CD14-positive monocyte (primary cell): Measurements from ENCODE around the gene ARHGAP20. TPM values are rescaled to one million over a fixed set of nuclear protein-coding genes. Genes with fewer than 3 reads are reported as not detected.

Experiments used
- DNase-seq, 3 donors: peaks; one replicate each; pipeline ENCODE4 v3.0.0-alpha.2; 2011 to 2022
- H2AFZ ChIP-seq: 2 replicates; pipeline ENCODE4 v1.6.0; 2012; ENCODE audit warnings: mild to moderate bottlenecking, low read depth, low read length, inconsistent platforms; ENCODE audit not compliant: insufficient read depth, poor library complexity, severe bottlenecking
- H3K27ac ChIP-seq, 2 donors: 1 replicate in 1 of 2; 2 replicates in 1 of 2; pipeline ENCODE4 v1.5.1; 2012 to 2013; ENCODE audit warnings: low read length in 2 of 2, control low read depth in 1 of 2, inconsistent platforms in 1 of 2, low read depth in 1 of 2, mild to moderate bottlenecking in 1 of 2
- H3K27me3 ChIP-seq, 2 donors: one replicate each; pipeline versions ENCODE4 v1.6.0 to v1.6.1; 2011 to 2013; ENCODE audit warnings: low read length in 2 of 2; ENCODE audit not compliant: control insufficient read depth in 2 of 2, insufficient read depth in 2 of 2
- H3K36me3 ChIP-seq, 2 donors: replicated peaks in 1 of 2; 1 replicate in 1 of 2; 2 replicates in 1 of 2; pipeline versions ENCODE4 v1.5.1 to v1.6.1; 2012 to 2013; ENCODE audit warnings: low read length in 2 of 2, control low read depth in 1 of 2, inconsistent platforms in 1 of 2, mild to moderate bottlenecking in 1 of 2; ENCODE audit not compliant: insufficient read depth in 2 of 2, control insufficient read depth in 1 of 2
- H3K4me1 ChIP-seq, 2 donors: 1 replicate in 1 of 2; 2 replicates in 1 of 2; pipeline versions ENCODE4 v1.5.1 to v1.6.1; 2012 to 2013; ENCODE audit warnings: low read length in 2 of 2, control low read depth in 1 of 2, inconsistent platforms in 1 of 2, mild to moderate bottlenecking in 1 of 2, moderate library complexity in 1 of 2; ENCODE audit not compliant: insufficient read depth in 2 of 2, control insufficient read depth in 1 of 2
- H3K4me2 ChIP-seq: replicated peaks from 2 replicates; pipeline ENCODE3; 2012; ENCODE audit warnings: low read length, moderate library complexity, mild to moderate bottlenecking; ENCODE audit not compliant: poor library complexity, severe bottlenecking; ENCODE audit errors: extremely low read depth
- H3K4me3 ChIP-seq, 3 experiments: fragments of 200-600 bp in 1 of 3; sonication (generic) in 1 of 3; replicated peaks in 1 of 3; 1 replicate in 2 of 3; 2 replicates in 1 of 3; pipeline ENCODE4 v1.5.1; 2011 to 2013; ENCODE audit warnings: low read length in 3 of 3, mild to moderate bottlenecking in 3 of 3, control low read depth in 2 of 3, low read depth in 2 of 3, inconsistent platforms in 1 of 3, moderate library complexity in 1 of 3
- H3K79me2 ChIP-seq: 2 replicates; pipeline ENCODE4 v1.6.0; 2012; ENCODE audit warnings: mild to moderate bottlenecking, control low read depth, inconsistent platforms, low read length, moderate library complexity; ENCODE audit not compliant: insufficient read depth
- H3K9ac ChIP-seq: 2 replicates; pipeline ENCODE4 v1.6.0; 2017; ENCODE audit warnings: low read length, mild to moderate bottlenecking; ENCODE audit not compliant: insufficient read depth, poor library complexity, severe bottlenecking
- H3K9me3 ChIP-seq, 2 donors: replicated peaks in 1 of 2; 1 replicate in 1 of 2; 2 replicates in 1 of 2; pipeline versions ENCODE4 v1.5.1 to v1.6.1; 2012 to 2013; ENCODE audit warnings: low read length in 2 of 2, control low read depth in 1 of 2; ENCODE audit not compliant: control insufficient read depth in 1 of 2, insufficient read depth in 1 of 2
- H4K20me1 ChIP-seq: 2 replicates; pipeline ENCODE4 v1.6.0; 2012; ENCODE audit warnings: mild to moderate bottlenecking, low read length, control low read depth, moderate library complexity; ENCODE audit not compliant: insufficient read depth
- H3K27ac Mint-ChIP-seq, 7 donors: one replicate each; pipeline ENCODE4 v1.8.0; 2020; ENCODE audit warnings: mild to moderate bottlenecking in 7 of 7, mixed read lengths in 7 of 7, moderate library complexity in 6 of 7, inconsistent platforms in 2 of 7
- H3K27me3 Mint-ChIP-seq, 3 donors: one replicate each; pipeline ENCODE4 v1.8.0; 2021 to 2022; ENCODE audit warnings: low read depth in 3 of 3, mild to moderate bottlenecking in 3 of 3, mixed read lengths in 3 of 3, moderate library complexity in 3 of 3, inconsistent platforms in 1 of 3
- H3K36me3 Mint-ChIP-seq, 2 donors: one replicate each; pipeline ENCODE4 v1.8.0; 2020; ENCODE audit warnings: mixed read lengths in 2 of 2, inconsistent platforms in 1 of 2, mild to moderate bottlenecking in 1 of 2
- H3K4me1 Mint-ChIP-seq: one replicate; pipeline ENCODE4 v1.8.0; 2020; ENCODE audit warnings: mild to moderate bottlenecking, mixed read lengths
- H3K4me3 Mint-ChIP-seq, 2 donors: one replicate each; pipeline ENCODE4 v1.8.0; 2020; ENCODE audit warnings: mild to moderate bottlenecking in 2 of 2, mixed read lengths in 2 of 2, moderate library complexity in 1 of 2
- H3K9me3 Mint-ChIP-seq, 7 donors: one replicate each; pipeline ENCODE4 v1.8.0; 2020 to 2022; ENCODE audit warnings: mixed read lengths in 7 of 7, mild to moderate bottlenecking in 6 of 7, moderate library complexity in 6 of 7, inconsistent platforms in 2 of 7
- WGBS: methylation state at CpG from one replicate; pipeline ENCODE4 v1.1.5; 2013; ENCODE audit warnings: missing lambda C conversion rate; ENCODE audit not compliant: insufficient coverage; 5-methylcytosine and 5-hydroxymethylcytosine counted together
- intact Hi-C, 2 donors: fragments of 100-400 bp; cut with micrococcal nuclease; formaldehyde crosslinking; loops; one replicate each; pipeline versions ENCODE4 v1.15.0 to v1.15.1; 2023
- polyA plus RNA-seq, 3 donors: library from polyadenylated mRNA; depleted of rRNA in 1 of 3; unstranded in 2 of 3; stranded (reverse) in 1 of 3; fragments of 300-500 nt in 2 of 3; fragments of >200 nt in 1 of 3; fragmentation: Illumina TruSeq in 2 of 3; gene quantifications; 1 replicate in 2 of 3; 2 replicates in 1 of 3; pipeline ENCODE4 v1.2.3, GENCODE V29; 2012 to 2021
- TF ChIP-seq, protein P1 (sequence below): fragments of 200-600 bp; IDR thresholded peaks from one replicate; pipeline ENCODE4 v1.8.0; 2022; ENCODE audit warnings: antibody characterized with exemption, mild to moderate bottlenecking

ARHGAP20 gene
- polyA plus RNA-seq, 3 donors = 0.04 TPM; not detected in 2

GRCh38 chr11:110704210-110704864, 7.9 kb downstream of the ARHGAP20 start:
- H3K9me3 Mint-ChIP-seq = peaks cover 0 to 3% (median 2%) of the 10 kb centered on the region in 7 donors
- H4K20me1 ChIP-seq = no peaks in the 10 kb centered on the region
- no peak overlapping the region for H3K4me3 Mint-ChIP-seq
- H3K36me3 Mint-ChIP-seq = peaks cover 0 to under 1% of the 10 kb centered on the region in 2 donors
- 92% methylated on average over 2 of the region's 5 CpGs for WGBS
- H3K27me3 Mint-ChIP-seq = peaks cover 3 to 14% (median 9%) of the 10 kb centered on the region in 3 donors
- H3K36me3 ChIP-seq = no peaks in the 10 kb centered on the region
- H3K79me2 ChIP-seq = no peaks in the 10 kb centered on the region
- H3K9me3 ChIP-seq = no peaks in the 10 kb centered on the region
- H3K27ac Mint-ChIP-seq = no peak overlapping the region
- TF ChIP-seq, protein P1, sequence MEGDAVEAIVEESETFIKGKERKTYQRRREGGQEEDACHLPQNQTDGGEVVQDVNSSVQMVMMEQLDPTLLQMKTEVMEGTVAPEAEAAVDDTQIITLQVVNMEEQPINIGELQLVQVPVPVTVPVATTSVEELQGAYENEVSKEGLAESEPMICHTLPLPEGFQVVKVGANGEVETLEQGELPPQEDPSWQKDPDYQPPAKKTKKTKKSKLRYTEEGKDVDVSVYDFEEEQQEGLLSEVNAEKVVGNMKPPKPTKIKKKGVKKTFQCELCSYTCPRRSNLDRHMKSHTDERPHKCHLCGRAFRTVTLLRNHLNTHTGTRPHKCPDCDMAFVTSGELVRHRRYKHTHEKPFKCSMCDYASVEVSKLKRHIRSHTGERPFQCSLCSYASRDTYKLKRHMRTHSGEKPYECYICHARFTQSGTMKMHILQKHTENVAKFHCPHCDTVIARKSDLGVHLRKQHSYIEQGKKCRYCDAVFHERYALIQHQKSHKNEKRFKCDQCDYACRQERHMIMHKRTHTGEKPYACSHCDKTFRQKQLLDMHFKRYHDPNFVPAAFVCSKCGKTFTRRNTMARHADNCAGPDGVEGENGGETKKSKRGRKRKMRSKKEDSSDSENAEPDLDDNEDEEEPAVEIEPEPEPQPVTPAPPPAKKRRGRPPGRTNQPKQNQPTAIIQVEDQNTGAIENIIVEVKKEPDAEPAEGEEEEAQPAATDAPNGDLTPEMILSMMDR = no peak
- no peak overlapping the region for H3K27ac ChIP-seq
- intact Hi-C loops = no loop called here
- H3K4me2 ChIP-seq = no peak overlapping the region
- no peak overlapping the region for H2AFZ ChIP-seq
- no peak overlapping the region for H3K9ac ChIP-seq
- no peak overlapping the region for H3K4me3 ChIP-seq
- no peaks in the 10 kb centered on the region for H3K4me1 Mint-ChIP-seq
- DNase-seq = no peak
- H3K27me3 ChIP-seq = peaks cover 6 to 14% of the 10 kb centered on the region in 2 donors
- H3K4me1 ChIP-seq = no peaks in the 10 kb centered on the region

- H3K9me3 Mint-ChIP-seq = no peaks in the 10 kb centered on the region
- peak overlapping the region in 1 of 2 donors; percentile 22 for H3K4me3 Mint-ChIP-seq
- H3K4me3 ChIP-seq = no peak overlapping the region
- no peaks in the 10 kb centered on the region for H3K27me3 ChIP-seq
- no peaks in the 10 kb centered on the region for H3K36me3 ChIP-seq
- TF ChIP-seq, protein P1 = no peak
- H3K79me2 ChIP-seq = no peaks in the 10 kb centered on the region
- no peaks in the 10 kb centered on the region for H3K9me3 ChIP-seq
- H3K36me3 Mint-ChIP-seq = no peaks in the 10 kb centered on the region
- intact Hi-C loops = no loop called here
- no peaks in the 10 kb centered on the region for H3K4me1 ChIP-seq
- DNase-seq = no peak
- no peak overlapping the region for H3K9ac ChIP-seq
- no peak overlapping the region for H3K27ac ChIP-seq
- H3K4me1 Mint-ChIP-seq = no peaks in the 10 kb centered on the region
- no peaks in the 10 kb centered on the region for H4K20me1 ChIP-seq
- no CpG with 5 or more reads among the region's 4 CpGs for WGBS
- peaks cover 0 to 1% (median 0%) of the 10 kb centered on the region in 3 donors for H3K27me3 Mint-ChIP-seq
- H2AFZ ChIP-seq = no peak overlapping the region
- no peak overlapping the region for H3K4me2 ChIP-seq
- no peak overlapping the region for H3K27ac Mint-ChIP-seq
Measured at GRCh38 chr11:110691926-110692325, 20.3 kb downstream of the ARHGAP20 start.
